ENCODE data around the gene MYO1D. TPM values are rescaled to one million over a fixed set of nuclear protein-coding genes. Genes with fewer than 3 reads are reported as not detected.

The MYO1D gene
- total RNA-seq, 4 donors from 2014 or later, result 46.3 to 139 (median 80.0) TPM

- TF ChIP-seq, protein P1, sequence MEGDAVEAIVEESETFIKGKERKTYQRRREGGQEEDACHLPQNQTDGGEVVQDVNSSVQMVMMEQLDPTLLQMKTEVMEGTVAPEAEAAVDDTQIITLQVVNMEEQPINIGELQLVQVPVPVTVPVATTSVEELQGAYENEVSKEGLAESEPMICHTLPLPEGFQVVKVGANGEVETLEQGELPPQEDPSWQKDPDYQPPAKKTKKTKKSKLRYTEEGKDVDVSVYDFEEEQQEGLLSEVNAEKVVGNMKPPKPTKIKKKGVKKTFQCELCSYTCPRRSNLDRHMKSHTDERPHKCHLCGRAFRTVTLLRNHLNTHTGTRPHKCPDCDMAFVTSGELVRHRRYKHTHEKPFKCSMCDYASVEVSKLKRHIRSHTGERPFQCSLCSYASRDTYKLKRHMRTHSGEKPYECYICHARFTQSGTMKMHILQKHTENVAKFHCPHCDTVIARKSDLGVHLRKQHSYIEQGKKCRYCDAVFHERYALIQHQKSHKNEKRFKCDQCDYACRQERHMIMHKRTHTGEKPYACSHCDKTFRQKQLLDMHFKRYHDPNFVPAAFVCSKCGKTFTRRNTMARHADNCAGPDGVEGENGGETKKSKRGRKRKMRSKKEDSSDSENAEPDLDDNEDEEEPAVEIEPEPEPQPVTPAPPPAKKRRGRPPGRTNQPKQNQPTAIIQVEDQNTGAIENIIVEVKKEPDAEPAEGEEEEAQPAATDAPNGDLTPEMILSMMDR (IDR thresholded peaks at IDR 0.05; ENCODE audit: low read depth), result no peak
Observed at GRCh38 chr17:32558326-32558955, 318.5 kb downstream of the MYO1D start.

- TF ChIP-seq, protein P1 (IDR thresholded peaks at IDR 0.05; ENCODE audit: low read depth), result no peak
Observed at GRCh38 chr17:32555611-32556310, 321.2 kb downstream of the MYO1D start.

DNA sequence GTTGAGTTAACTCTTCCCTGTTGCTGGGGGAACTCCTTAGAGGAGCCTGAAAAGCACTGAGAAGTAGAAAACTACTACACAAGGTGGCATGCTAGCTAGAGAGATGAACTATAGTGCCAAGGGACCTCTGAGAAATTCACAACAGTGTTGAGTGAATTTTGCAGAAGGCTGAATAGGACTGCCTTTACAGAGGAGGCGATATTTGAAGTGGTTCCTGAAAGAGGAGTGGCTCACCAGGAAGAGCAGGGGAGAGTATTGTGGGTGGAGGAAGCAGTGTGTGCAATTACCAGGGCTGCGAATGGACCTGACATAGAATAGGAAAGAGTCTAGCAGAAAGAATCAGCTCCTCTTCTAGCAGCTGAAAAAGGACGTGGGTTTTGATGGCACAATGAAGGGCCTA, 323.8 kb downstream of the MYO1D start:
- TF ChIP-seq, protein P1 (IDR thresholded peaks at IDR 0.05; ENCODE audit: low read depth), result no peak

- TF ChIP-seq, protein P1 (IDR thresholded peaks at IDR 0.05; ENCODE audit: low read depth), result no peak
Observed at GRCh38 chr17:32552280-32552679, 324.6 kb downstream of the MYO1D start.

- TF ChIP-seq, protein P1 (IDR thresholded peaks at IDR 0.05; ENCODE audit: low read depth), result no peak
Observed at GRCh38 chr17:32551186-32551955, 325.6 kb downstream of the MYO1D start.

DNA sequence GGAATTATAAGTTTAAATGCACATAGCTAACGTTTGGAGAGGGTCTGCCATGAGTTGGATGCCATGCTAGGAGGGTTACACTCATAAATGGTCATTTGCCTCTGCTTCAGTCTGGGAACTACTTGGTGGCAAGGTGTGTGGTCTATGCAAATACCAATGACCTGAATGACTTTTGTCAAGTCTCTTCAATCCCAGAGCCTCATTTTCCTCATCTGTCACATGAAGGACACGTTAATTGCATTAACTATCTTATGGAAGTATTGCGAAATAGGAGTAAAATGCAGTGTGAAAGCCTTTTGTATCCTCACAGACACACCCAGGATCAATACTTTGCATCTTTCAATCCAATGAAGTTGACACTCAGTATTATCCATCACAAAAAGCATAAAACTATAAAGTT, 327.4 kb downstream of the MYO1D start:
- TF ChIP-seq, protein P1 (IDR thresholded peaks at IDR 0.05; ENCODE audit: low read depth), result no peak

GRCh38 chr17:32546031-32546444, 330.9 kb downstream of the MYO1D start:
- TF ChIP-seq, protein P1 (IDR thresholded peaks at IDR 0.05; ENCODE audit: low read depth), result no peak
